ENCODE data around the gene SYNM.
"Not testable (repeated sequence)": the region's sequence is repeated elsewhere in the genome, so short reads cannot be mapped to it uniquely, and the experiment has no call there.

The SYNM gene

DNA sequence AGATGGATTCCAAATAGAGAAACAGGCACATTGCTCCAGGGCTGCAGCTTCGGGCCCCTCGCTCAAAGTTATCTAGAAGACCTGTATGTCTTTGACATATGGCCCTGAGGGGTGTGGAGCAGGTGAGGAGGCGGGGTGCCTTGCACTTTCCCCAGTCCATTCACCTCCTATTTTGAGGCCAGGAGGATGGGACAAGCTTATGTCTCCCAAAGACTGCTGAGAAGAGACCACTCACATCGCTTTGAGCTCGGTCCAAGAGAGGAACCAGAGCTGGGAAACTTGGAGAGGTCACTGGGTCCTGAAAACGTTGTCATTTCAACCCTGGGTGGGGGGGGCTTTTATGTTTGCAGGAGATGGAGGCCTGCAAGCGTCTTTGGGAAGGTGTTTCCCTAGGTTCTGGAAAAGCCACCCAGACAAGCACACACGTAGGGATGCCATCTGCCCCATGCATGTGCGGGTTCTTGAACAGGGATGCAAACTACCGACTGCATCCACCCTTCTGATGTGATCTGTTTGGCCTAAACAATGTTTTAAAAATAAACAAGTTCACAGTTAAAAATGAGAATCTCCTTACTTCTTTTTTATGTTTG is 33.7 kb upstream of the SYNM start:
- Histone ChIP-seq H3F3A (ENCODE audit: control insufficient read depth, insufficient read depth) (no peaks in the 10 kb centered on the region), H3K4me1 (ENCODE audit: control insufficient read depth, low read length) (peaks cover 6% of the 10 kb centered on the region), H3K27ac (ENCODE audit: low read depth, low read length) (no peak overlapping the region), H3K4me3 (ENCODE audit: low read length) (no peak overlapping the region), H3K9me3 (ENCODE audit: control insufficient read depth, insufficient read depth, low read length) (no peaks in the 10 kb centered on the region), H4K20me1 (ENCODE audit: control insufficient read depth, insufficient read depth, low read depth, low read length) (no peaks in the 10 kb centered on the region), H3K79me2 (ENCODE audit: control insufficient read depth, low read length) (no peaks in the 10 kb centered on the region), H3K4me2 (ENCODE audit: low read length) (no peak overlapping the region), H3K9me2 (replicated peaks; ENCODE audit: control insufficient read depth, low read length) (no peaks in the 10 kb centered on the region), H3K27me3 (ENCODE audit: control insufficient read depth, low read length) (peaks cover 2% of the 10 kb centered on the region; the same call in 1 of the 2 replicates), H3K36me3 (ENCODE audit: control insufficient read depth, low read length) (no peaks in the 10 kb centered on the region)
- TF ChIP-seq CTCF (IDR thresholded peaks at IDR 0.05; ENCODE audit: low read depth, low read length, poor library complexity, severe bottlenecking) = no peak
- TF ChIP-seq EZH2phosphoT487 (IDR thresholded peaks at IDR 0.05; ENCODE audit: borderline replicate concordance, low read length) = no peak

- no peaks in the 10 kb centered on the region for H3K36me3 ChIP-seq (ENCODE audit: control insufficient read depth, low read length)
- H3K79me2 ChIP-seq (ENCODE audit: control insufficient read depth, low read length) = no peaks in the 10 kb centered on the region
- peaks cover 10% of the 10 kb centered on the region for H3K4me1 ChIP-seq (ENCODE audit: control insufficient read depth, low read length)
- no peak overlapping the region for H3K4me2 ChIP-seq (ENCODE audit: low read length)
- H3K9me2 ChIP-seq (replicated peaks; ENCODE audit: control insufficient read depth, low read length) = no peaks in the 10 kb centered on the region
- TF ChIP-seq EZH2phosphoT487 (IDR thresholded peaks at IDR 0.05; ENCODE audit: borderline replicate concordance, low read length) = no peak
- TF ChIP-seq CTCF (IDR thresholded peaks at IDR 0.05; ENCODE audit: low read depth, low read length, poor library complexity, severe bottlenecking) = no peak
- no peak overlapping the region for H3K4me3 ChIP-seq (ENCODE audit: low read length)
- no peaks in the 10 kb centered on the region for H3K9me3 ChIP-seq (ENCODE audit: control insufficient read depth, insufficient read depth, low read length)
- no peak overlapping the region for H3K27ac ChIP-seq (ENCODE audit: low read depth, low read length)
- peaks cover 2% of the 10 kb centered on the region; the same call in 1 of the 2 replicates for H3K27me3 ChIP-seq (ENCODE audit: control insufficient read depth, low read length)
- H4K20me1 ChIP-seq (ENCODE audit: control insufficient read depth, insufficient read depth, low read depth, low read length) = no peaks in the 10 kb centered on the region
- no peaks in the 10 kb centered on the region for H3F3A ChIP-seq (ENCODE audit: control insufficient read depth, insufficient read depth)
These were observed 31.7 kb upstream of the SYNM start for GRCh38 chr15:99073008-99073717.

DNA sequence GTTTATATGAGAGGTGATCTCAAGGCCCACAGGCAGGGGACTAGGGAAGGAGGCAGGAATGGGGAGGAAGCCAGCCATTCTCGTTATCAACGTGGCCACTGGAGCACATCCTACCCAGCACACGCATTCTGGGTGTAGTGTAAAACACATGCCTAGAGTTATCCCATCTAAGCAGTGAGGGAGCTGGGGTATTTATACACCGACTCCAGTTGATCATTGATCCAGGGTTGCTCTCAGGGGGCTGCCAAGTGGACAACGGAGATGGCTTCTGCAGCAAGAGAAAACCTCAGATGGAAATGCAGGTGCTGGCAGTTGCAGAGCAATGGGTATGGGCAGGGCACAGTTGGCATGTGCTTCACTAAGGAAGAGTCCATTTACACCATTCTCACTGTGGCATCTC is 30.4 kb upstream of the SYNM start:
- H3F3A ChIP-seq (ENCODE audit: control insufficient read depth, insufficient read depth) = no peaks in the 10 kb centered on the region
- H3K27ac ChIP-seq (ENCODE audit: low read depth, low read length) = no peak overlapping the region
- H3K4me3 ChIP-seq (ENCODE audit: low read length) = no peak overlapping the region
- no peak overlapping the region for H3K4me2 ChIP-seq (ENCODE audit: low read length)
- no peaks in the 10 kb centered on the region for H3K36me3 ChIP-seq (ENCODE audit: control insufficient read depth, low read length)
- no peaks in the 10 kb centered on the region for H3K79me2 ChIP-seq (ENCODE audit: control insufficient read depth, low read length)
- H3K9me3 ChIP-seq (ENCODE audit: control insufficient read depth, insufficient read depth, low read length) = no peaks in the 10 kb centered on the region
- no peaks in the 10 kb centered on the region for H3K9me2 ChIP-seq (replicated peaks; ENCODE audit: control insufficient read depth, low read length)
- peaks cover 10% of the 10 kb centered on the region for H3K4me1 ChIP-seq (ENCODE audit: control insufficient read depth, low read length)
- H4K20me1 ChIP-seq (ENCODE audit: control insufficient read depth, insufficient read depth, low read depth, low read length) = no peaks in the 10 kb centered on the region
- TF ChIP-seq EZH2phosphoT487 (IDR thresholded peaks at IDR 0.05; ENCODE audit: borderline replicate concordance, low read length) = no peak
- no peak for TF ChIP-seq CTCF (IDR thresholded peaks at IDR 0.05; ENCODE audit: low read depth, low read length, poor library complexity, severe bottlenecking)
- peaks cover 2% of the 10 kb centered on the region for H3K27me3 ChIP-seq (ENCODE audit: control insufficient read depth, low read length)

DNA sequence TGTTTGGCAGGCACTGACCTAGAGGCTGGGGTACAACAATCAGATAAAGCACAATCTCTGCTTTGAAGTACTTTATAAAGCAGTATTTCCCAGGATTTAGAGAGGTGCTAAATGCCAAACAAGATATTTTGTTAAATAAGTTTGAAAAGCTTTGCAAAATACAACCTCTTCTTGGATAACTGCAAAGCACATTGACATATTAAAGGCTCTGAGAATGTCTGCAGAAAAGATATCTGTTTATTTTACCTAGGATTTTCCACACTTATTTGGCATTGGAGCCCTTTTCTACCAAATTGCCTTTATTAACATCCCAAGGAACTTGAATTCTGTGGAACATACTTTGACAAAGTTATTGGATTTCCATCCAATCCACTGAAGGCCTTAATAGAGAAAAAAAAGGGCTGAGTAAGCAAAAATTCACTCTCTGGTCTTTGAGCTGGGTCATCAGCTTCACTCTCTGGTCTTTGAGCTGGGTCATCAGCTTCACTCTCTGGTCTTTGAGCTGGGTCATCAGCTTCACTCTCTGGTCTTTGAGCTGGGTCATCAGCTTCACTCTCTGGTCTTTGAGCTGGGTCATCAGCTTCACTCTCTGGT is 29.7 kb upstream of the SYNM start:
- not testable (repeated sequence) for H3K27ac ChIP-seq (ENCODE audit: low read depth, low read length); H3K4me2 ChIP-seq (ENCODE audit: low read length); H3K36me3 ChIP-seq (ENCODE audit: control insufficient read depth, low read length); H4K20me1 ChIP-seq (ENCODE audit: control insufficient read depth, insufficient read depth, low read depth, low read length); H3K4me3 ChIP-seq (ENCODE audit: low read length); H3F3A ChIP-seq (ENCODE audit: control insufficient read depth, insufficient read depth); H3K79me2 ChIP-seq (ENCODE audit: control insufficient read depth, low read length); H3K27me3 ChIP-seq (ENCODE audit: control insufficient read depth, low read length); H3K9me3 ChIP-seq (ENCODE audit: control insufficient read depth, insufficient read depth, low read length); H3K9me2 ChIP-seq (replicated peaks; ENCODE audit: control insufficient read depth, low read length)
- H3K4me1 ChIP-seq (ENCODE audit: control insufficient read depth, low read length) = peaks cover 10% of the 10 kb centered on the region
